Common myeloid progenitor, CD34-positive (primary cell): ENCODE measurements around the gene OR4D11.
A peak's percentile ranks its signal among the peaks of the same experiment; 100 is the strongest.
"Not testable (repeated sequence)": the region's sequence is repeated elsewhere in the genome, so short reads cannot be mapped to it uniquely, and the experiment has no call there.

ENCODE experiments used
- CTCF ChIA-PET: fragments of 350-600 bp; sonication (Branson Sonifier 250); formaldehyde crosslinking; loops from one replicate; lab custom pipeline; 2021; ENCODE audit warnings: antibody characterized with exemption; lab: Charles Lee
- POLR2A ChIA-PET: fragments of 350-600 bp; sonication (Branson Sonifier 250); formaldehyde crosslinking; loops from one replicate; lab custom pipeline; 2021; ENCODE audit warnings: antibody characterized with exemption; lab: Charles Lee
- DNase-seq, 3 donors: peaks; one replicate each; pipeline versions ENCODE4 v3.0.0 to v3.0.0-alpha.2; 2013
- H3K27ac ChIP-seq, 2 experiments: 1 replicate in 1 of 2; 2 replicates in 1 of 2; pipeline ENCODE4 v1.7.0; 2013; ENCODE audit warnings: inconsistent platforms in 2 of 2, low read length in 2 of 2, mild to moderate bottlenecking in 2 of 2, low read depth in 1 of 2, moderate library complexity in 1 of 2; ENCODE audit not compliant: severe bottlenecking in 2 of 2, insufficient read depth in 1 of 2, poor library complexity in 1 of 2
- H3K27me3 ChIP-seq, 5 experiments: replicated peaks in 2 of 5; 1 replicate in 3 of 5; 2 replicates in 2 of 5; pipeline versions ENCODE4 v1.6.1 to v1.7.0; 2013; ENCODE audit warnings: low read length in 4 of 5, mild to moderate bottlenecking in 2 of 5, moderate library complexity in 2 of 5, inconsistent platforms in 1 of 5; ENCODE audit not compliant: insufficient read depth in 5 of 5, control insufficient read depth in 4 of 5
- H3K36me3 ChIP-seq, 4 experiments: 1 replicate in 2 of 4; 2 replicates in 2 of 4; pipeline versions ENCODE4 v1.6.1 to v1.7.0; 2013; ENCODE audit warnings: low read length in 3 of 4, control low read depth in 1 of 4, mild to moderate bottlenecking in 1 of 4; ENCODE audit not compliant: control insufficient read depth in 4 of 4, insufficient read depth in 4 of 4
- H3K4me1 ChIP-seq, 4 experiments: 1 replicate in 3 of 4; 2 replicates in 1 of 4; pipeline versions ENCODE4 v1.6.1 to v1.7.1; 2013; ENCODE audit warnings: low read length in 3 of 4, mild to moderate bottlenecking in 3 of 4, control low read depth in 1 of 4, inconsistent platforms in 1 of 4, moderate library complexity in 1 of 4; ENCODE audit not compliant: control insufficient read depth in 4 of 4, insufficient read depth in 4 of 4; ENCODE audit errors: control extremely low read depth in 1 of 4
- H3K4me3 ChIP-seq, 7 experiments: 1 replicate in 4 of 7; 2 replicates in 3 of 7; pipeline versions ENCODE4 v1.5.1 to v1.7.0; 2013; ENCODE audit warnings: mild to moderate bottlenecking in 7 of 7, low read length in 6 of 7, moderate library complexity in 6 of 7, inconsistent platforms in 2 of 7, low read depth in 2 of 7, control low read depth in 1 of 7; ENCODE audit not compliant: insufficient read depth in 4 of 7, control insufficient read depth in 1 of 7; ENCODE audit errors: extremely low read depth in 1 of 7
- H3K9me3 ChIP-seq, 5 experiments: 1 replicate in 4 of 5; 2 replicates in 1 of 5; pipeline versions ENCODE4 v1.6.1 to v1.7.1; 2013; ENCODE audit warnings: low read length in 4 of 5, mild to moderate bottlenecking in 2 of 5, inconsistent platforms in 1 of 5, low read depth in 1 of 5, moderate library complexity in 1 of 5; ENCODE audit not compliant: control insufficient read depth in 4 of 5, insufficient read depth in 2 of 5; ENCODE audit errors: control extremely low read depth in 1 of 5
- WGBS: methylation state at CpG from one replicate; pipeline ENCODE4 v1.1.5; 2013; ENCODE audit not compliant: insufficient coverage; 5-methylcytosine and 5-hydroxymethylcytosine counted together

Gene OR4D11

GRCh38 chr11:59480359-59480758 is 23.0 kb upstream of the OR4D11 start:
- POLR2A ChIA-PET: no interaction called here
- no peak overlapping the region for H3K27ac ChIP-seq
- H3K4me1 ChIP-seq: no peaks in the 10 kb centered on the region
- no peaks in the 10 kb centered on the region for H3K36me3 ChIP-seq
- CTCF ChIA-PET: no interaction called here
- no peak overlapping the region for H3K4me3 ChIP-seq
- no peaks in the 10 kb centered on the region for H3K9me3 ChIP-seq
- H3K27me3 ChIP-seq: no peaks in the 10 kb centered on the region
- 100% methylated on average over 2 of the region's 3 CpGs for WGBS
- DNase-seq: no peak

DNA sequence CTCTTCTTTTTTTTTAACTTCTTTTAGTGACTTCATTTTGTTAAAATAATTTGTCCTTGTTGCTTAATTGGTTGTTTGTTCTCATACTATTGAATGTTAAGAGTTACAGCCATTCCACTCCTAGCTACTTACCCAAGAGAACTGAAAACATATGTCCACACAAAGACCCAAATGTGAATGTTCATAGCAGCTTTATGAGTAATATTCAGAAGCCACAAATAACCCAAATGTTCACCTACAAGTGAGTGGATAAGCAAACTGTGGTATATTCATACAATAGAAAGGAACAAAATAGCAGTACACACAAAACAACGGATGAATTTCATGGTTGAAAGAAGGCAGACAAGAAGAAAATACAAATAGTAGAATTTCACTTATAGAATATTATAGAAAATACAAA is 1.4 kb upstream of the OR4D11 start:
- ChIA-PET POLR2A (no interaction called here), CTCF (no interaction called here)

DNA sequence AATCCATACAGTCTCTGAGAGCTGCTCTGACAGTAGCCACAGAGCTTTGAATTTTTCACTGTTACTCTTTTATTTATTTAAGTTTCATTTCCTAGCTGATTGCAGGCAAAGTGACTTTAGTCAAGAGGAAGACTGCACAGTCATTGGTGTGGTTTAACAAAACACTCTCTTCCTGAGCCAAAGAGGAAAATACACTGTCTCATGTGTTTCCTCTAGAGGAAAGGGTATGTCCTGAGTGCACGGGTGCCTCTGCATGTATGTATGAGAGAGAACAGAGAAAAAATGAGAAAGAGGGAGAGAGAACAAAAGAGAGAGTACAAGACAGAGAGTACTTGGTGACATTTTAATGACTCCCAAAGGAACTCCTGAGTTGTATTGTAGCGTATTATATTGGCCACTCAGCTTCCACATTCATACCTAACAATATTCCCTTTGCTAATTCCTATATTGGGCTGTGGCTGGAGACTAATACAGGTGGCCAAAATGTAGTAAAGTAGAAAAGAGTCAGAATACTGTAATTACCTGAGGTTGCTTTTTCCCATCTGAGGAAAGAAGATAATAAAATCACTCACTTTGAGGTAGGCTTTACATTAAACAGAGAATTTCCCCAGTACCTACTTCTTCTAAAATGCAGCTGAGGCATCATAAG is 7.7 kb downstream of the OR4D11 start, which contains the start of gene OR4D9:
Gene OR4D9, plus strand, starts transcription at position 599 of the 649 bp plus-strand sequence. CDS start 3,374 bp downstream, outside the sequence.
- Histone ChIP-seq H3K27me3 (no peaks in the 10 kb centered on the region), H3K36me3 (no peaks in the 10 kb centered on the region), H3K9me3 (no peaks in the 10 kb centered on the region), H3K27ac (peak within 1 kb of the TSS in 1 of 2 experiments; percentile 35), H3K4me3 (peak within 1 kb of the TSS in 4 of 7 experiments; percentile 13 to 42 (median 28)), H3K4me1 (peaks cover 8 to 38% (median 31%) of the 10 kb centered on the region in 4 experiments)
- POLR2A ChIA-PET: no interaction called here
- peak; percentile 71 to 94 (median 91) for DNase-seq
- CTCF ChIA-PET: interaction anchor here (1.3 to 1.4 kb wide), 2 partner anchors 18 to 22 kb away, joined by 3 to 5 read pairs; no protein-coding TSS in a partner anchor
- WGBS: 0% methylated on average over 1 of the region's 2 CpGs

More for the DNA sequence above, 1.4 kb upstream of the OR4D11 start:
- no peaks in the 10 kb centered on the region for H3K4me1 ChIP-seq
- DNase-seq: no peak
- H3K27ac ChIP-seq: no peak overlapping the region
- no peak overlapping the region for H3K4me3 ChIP-seq
- H3K36me3 ChIP-seq: no peaks in the 10 kb centered on the region
- H3K27me3 ChIP-seq: no peaks in the 10 kb centered on the region
- no CpG with 5 or more reads among the region's 1 CpG for WGBS
- H3K9me3 ChIP-seq: peaks cover 0 to 2% (median 0%) of the 10 kb centered on the region in 5 experiments

- Histone ChIP-seq H3K27me3 (no peaks in the 10 kb centered on the region), H3K4me1 (peaks cover 8 to 38% (median 31%) of the 10 kb centered on the region in 4 experiments), H3K36me3 (no peaks in the 10 kb centered on the region), H3K4me3 (peak overlapping the region in 1 of 7 experiments; percentile 28), H3K9me3 (no peaks in the 10 kb centered on the region), H3K27ac (no peak overlapping the region)
- DNase-seq: no peak
- 100% methylated on average over 1 of the region's 1 CpG for WGBS
- ChIA-PET CTCF (interaction anchor here (1.3 to 1.4 kb wide), 2 partner anchors 17 to 22 kb away, joined by 3 to 5 read pairs; no protein-coding TSS in a partner anchor), POLR2A (no interaction called here)
These were observed 8.3 kb downstream of the OR4D11 start for GRCh38 chr11:59511675-59512074.

GRCh38 chr11:59520139-59520538 is 16.8 kb downstream of the OR4D11 start:
- WGBS: no CpG with 5 or more reads among the region's 2 CpGs
- POLR2A ChIA-PET: interaction anchor here (0.6 kb wide), 1 partner anchor 17 kb away, joined by 6 read pairs; no protein-coding TSS in a partner anchor
- not testable (repeated sequence) for H3K4me3 ChIP-seq

GRCh38 chr11:59520741-59521140 is 17.4 kb downstream of the OR4D11 start:
- Histone ChIP-seq H3K27me3 (no peaks in the 10 kb centered on the region), H3K9me3 (no peaks in the 10 kb centered on the region), H3K27ac (no peak overlapping the region), H3K4me1 (no peaks in the 10 kb centered on the region), H3K36me3 (no peaks in the 10 kb centered on the region), H3K4me3 (no peak overlapping the region)
- 97% methylated on average over 5 of the region's 5 CpGs for WGBS
- DNase-seq: no peak
- POLR2A ChIA-PET: interaction anchor here (0.6 kb wide), 1 partner anchor 18 kb away, joined by 6 read pairs; no protein-coding TSS in a partner anchor
- CTCF ChIA-PET: interaction anchor here (1.3 to 2.8 kb wide), 3 partner anchors 13 to 261 kb away, joined by 3 to 10 read pairs (median 7); no protein-coding TSS in a partner anchor

More at GRCh38 chr11:59520139-59520538, 16.8 kb downstream of the OR4D11 start:
- not testable (repeated sequence) for H3K4me1 ChIP-seq, H3K27me3 ChIP-seq, DNase-seq, H3K36me3 ChIP-seq, H3K9me3 ChIP-seq, H3K27ac ChIP-seq
- CTCF ChIA-PET: interaction anchor here (1.8 to 2.8 kb wide), 2 partner anchors 14 to 17 kb away, joined by 7 to 10 read pairs; no protein-coding TSS in a partner anchor

DNA sequence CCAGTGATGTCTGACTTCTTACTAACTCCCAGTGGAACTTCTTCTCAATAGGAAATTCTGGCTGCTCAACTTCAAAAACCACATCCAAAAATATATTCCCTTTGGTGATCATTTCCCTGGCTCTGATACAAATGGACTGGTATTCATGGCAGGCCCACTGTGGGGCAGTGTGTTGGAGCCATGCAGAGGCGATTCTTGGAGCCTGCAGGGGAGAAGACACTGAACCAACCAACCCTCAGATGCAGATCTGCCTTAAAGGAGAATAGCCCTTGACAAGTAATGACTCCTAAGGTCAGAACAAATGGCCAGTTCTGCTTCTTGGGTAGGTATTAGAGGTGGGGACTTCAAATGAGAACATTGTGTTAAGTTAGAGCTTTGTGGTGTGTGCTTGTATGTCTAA is 20.2 kb downstream of the OR4D11 start:
- Histone ChIP-seq H3K9me3 (no peaks in the 10 kb centered on the region), H3K4me3 (no peak overlapping the region), H3K27me3 (no peaks in the 10 kb centered on the region), H3K4me1 (no peaks in the 10 kb centered on the region), H3K36me3 (no peaks in the 10 kb centered on the region), H3K27ac (no peak overlapping the region)
- WGBS: no CpG with 5 or more reads among the region's 1 CpG
- peak in 1 of 3 donors; percentile 23 for DNase-seq
- POLR2A ChIA-PET: no interaction called here
- CTCF ChIA-PET: interaction anchor here (1.7 kb wide), 1 partner anchor 35 kb away, joined by 4 read pairs; no protein-coding TSS in a partner anchor
